Testis (tissue), 2 donors: ENCODE results near the gene ADH1A.

Experiments used
- POLR2A ChIP-seq: fragments of 450-650 bp; IDR thresholded peaks from one replicate; pipeline ENCODE4 v1.6.1; 2017; ENCODE audit warnings: antibody characterized with exemption, mild to moderate bottlenecking, moderate library complexity
- TF ChIP-seq, protein P1 (sequence below), 3 experiments: fragments of 450-650 bp in 2 of 3; fragments of 200-600 bp in 1 of 3; sonication (generic) in 1 of 3; IDR thresholded peaks; one replicate each; pipeline ENCODE4 v1.5.1; 2016 to 2019; ENCODE audit warnings: antibody characterized with exemption in 3 of 3, mild to moderate bottlenecking in 2 of 3, moderate library complexity in 1 of 3

DNA sequence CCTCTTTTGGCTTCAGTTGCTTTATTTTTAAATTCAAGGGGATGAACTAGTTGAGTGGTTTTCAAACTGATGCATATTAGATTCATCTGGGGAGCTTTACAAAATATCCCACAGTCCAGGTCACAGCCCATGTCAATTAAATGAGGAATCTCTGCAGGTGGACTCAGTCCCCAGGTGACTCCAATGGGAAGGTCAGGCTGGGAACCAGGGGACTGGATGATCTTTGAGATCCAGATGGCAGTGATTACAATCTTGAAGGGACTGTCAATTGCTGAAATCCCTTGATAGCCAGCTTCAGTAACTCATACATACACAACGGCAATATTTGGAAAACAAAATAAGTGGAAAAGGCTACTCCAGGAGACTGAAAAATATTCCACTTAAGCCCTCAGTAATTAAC is 23.4 kb upstream of the ADH1A start:
- TF ChIP-seq, protein P1, sequence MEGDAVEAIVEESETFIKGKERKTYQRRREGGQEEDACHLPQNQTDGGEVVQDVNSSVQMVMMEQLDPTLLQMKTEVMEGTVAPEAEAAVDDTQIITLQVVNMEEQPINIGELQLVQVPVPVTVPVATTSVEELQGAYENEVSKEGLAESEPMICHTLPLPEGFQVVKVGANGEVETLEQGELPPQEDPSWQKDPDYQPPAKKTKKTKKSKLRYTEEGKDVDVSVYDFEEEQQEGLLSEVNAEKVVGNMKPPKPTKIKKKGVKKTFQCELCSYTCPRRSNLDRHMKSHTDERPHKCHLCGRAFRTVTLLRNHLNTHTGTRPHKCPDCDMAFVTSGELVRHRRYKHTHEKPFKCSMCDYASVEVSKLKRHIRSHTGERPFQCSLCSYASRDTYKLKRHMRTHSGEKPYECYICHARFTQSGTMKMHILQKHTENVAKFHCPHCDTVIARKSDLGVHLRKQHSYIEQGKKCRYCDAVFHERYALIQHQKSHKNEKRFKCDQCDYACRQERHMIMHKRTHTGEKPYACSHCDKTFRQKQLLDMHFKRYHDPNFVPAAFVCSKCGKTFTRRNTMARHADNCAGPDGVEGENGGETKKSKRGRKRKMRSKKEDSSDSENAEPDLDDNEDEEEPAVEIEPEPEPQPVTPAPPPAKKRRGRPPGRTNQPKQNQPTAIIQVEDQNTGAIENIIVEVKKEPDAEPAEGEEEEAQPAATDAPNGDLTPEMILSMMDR (IDR thresholded peaks at IDR 0.05), result no peak
- no peak for TF ChIP-seq POLR2A
